ENCODE measurements around the gene MAF. TPM values are rescaled to one million over a fixed set of nuclear protein-coding genes. Genes with fewer than 3 reads are reported as not detected.

MAF gene
- total and polyA plus RNA-seq, 9 of the 15 experiments (the other 6 are each of a cell fraction or from before 2014, with no cell fraction given): 0.01 to 0.18 TPM; not detected in 7

- TF ChIP-seq NR4A1 (CRISPR knock-in tag; IDR thresholded peaks at IDR 0.05) (no peak), NR4A1 (tag; IDR thresholded peaks at IDR 0.05) (no peak), HMG20B (CRISPR knock-in tag; IDR thresholded peaks at IDR 0.05) (no peak), TAF9B (IDR thresholded peaks at IDR 0.05; ENCODE audit: partially characterized antibody) (no peak), POLR2A (conservative IDR thresholded peaks at IDR 0.05) (no peak)
Observed at GRCh38 chr16:79644971-79645667, 44.6 kb upstream of the MAF start (continued).

DNA sequence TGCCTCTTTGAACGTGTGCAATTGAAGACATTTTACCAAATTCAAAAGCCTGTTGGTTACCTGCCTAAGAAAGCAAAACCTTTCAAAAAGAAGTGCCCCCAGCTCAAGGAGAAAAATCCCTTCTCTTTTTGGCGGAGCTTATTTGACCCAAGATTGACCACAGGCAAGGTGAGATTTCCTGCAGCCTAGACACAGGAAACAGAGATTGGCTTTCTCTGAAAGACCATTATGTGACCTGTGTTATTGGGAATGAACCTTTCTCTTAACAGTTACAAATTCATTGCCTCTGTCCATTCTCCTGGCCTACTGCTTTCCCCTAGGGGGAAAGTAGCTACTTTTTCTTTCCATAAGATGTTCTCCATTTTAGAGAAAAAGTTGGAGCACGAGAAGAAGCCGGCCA, 42.1 kb upstream of the MAF start:
- Histone ChIP-seq H3K4me3 (no peak overlapping the region), H3K27me3 (ENCODE audit: control insufficient read depth in 2 of 2, insufficient read depth in 2 of 2, low read length in 2 of 2) (peaks cover 18 to 28% of the 10 kb centered on the region in 2 experiments; a peak in 4 of 5 replicates), H3K36me3 (ENCODE audit: control insufficient read depth, insufficient read depth, low read length) (no peaks in the 10 kb centered on the region), H4K20me1 (replicated peaks; ENCODE audit: control insufficient read depth, insufficient read depth, low read length) (no peaks in the 10 kb centered on the region), H3K4me1 (replicated peaks in 1 of 2; ENCODE audit: control insufficient read depth in 2 of 2, insufficient read depth in 2 of 2, low read length in 2 of 2) (no peaks in the 10 kb centered on the region), H3K9me3 (replicated peaks; ENCODE audit: control insufficient read depth, insufficient read depth, low read depth, low read length) (no peaks in the 10 kb centered on the region), H3K9ac (ENCODE audit: insufficient read depth in 1 of 2, low read depth in 2 of 2, low read length in 2 of 2) (no peak overlapping the region), H2AFZ (ENCODE audit: low read depth, low read length) (no peak overlapping the region), H3K9me1 (ENCODE audit: control insufficient read depth, insufficient read depth, low read length) (no peaks in the 10 kb centered on the region), H3K27ac (ENCODE audit: extremely low read depth, low read depth, low read length) (no peak overlapping the region), H3K79me2 (ENCODE audit: control insufficient read depth, insufficient read depth, low read length) (no peaks in the 10 kb centered on the region), H3K4me2 (ENCODE audit: insufficient read depth, low read length) (no peak overlapping the region)
- ATAC-seq (no peak), DNase-seq (ENCODE audit: extremely low read depth in 1 of 4, low spot score in 3 of 4) (no peak), FAIRE-seq (peak; percentile 11)
- BruUV-seq (replicated peaks): no TSS peak
- CTCF ChIA-PET (ENCODE audit: low intra/inter-chr PET ratio): no interaction called here
- POLR2A ChIA-PET: interaction anchor here (1.1 to 1.5 kb wide), 2 partner anchors 10 to 13 kb away, joined by 3 to 8 read pairs; no protein-coding TSS in a partner anchor
- intact Hi-C loops (cut with micrococcal nuclease) (no loop called here), in situ Hi-C loops (cut with MboI) (no loop called here)
- WGBS (ENCODE audit: insufficient coverage, low coverage, missing lambda C conversion rate): 0% methylated on average over 4 of the region's 4 CpGs
- no peak for TF ChIP-seq ETS2 (tag; IDR thresholded peaks at IDR 0.05; ENCODE audit: borderline replicate concordance, poor library complexity, severe bottlenecking)
- no peak for TF ChIP-seq PHB2 (IDR thresholded peaks at IDR 0.05; ENCODE audit: low read depth)
- no peak for TF ChIP-seq NBN (IDR thresholded peaks at IDR 0.05; ENCODE audit: low read depth)
- no peak for TF ChIP-seq ARHGAP35 (IDR thresholded peaks at IDR 0.05; ENCODE audit: partially characterized antibody)
- TF ChIP-seq, protein P1, sequence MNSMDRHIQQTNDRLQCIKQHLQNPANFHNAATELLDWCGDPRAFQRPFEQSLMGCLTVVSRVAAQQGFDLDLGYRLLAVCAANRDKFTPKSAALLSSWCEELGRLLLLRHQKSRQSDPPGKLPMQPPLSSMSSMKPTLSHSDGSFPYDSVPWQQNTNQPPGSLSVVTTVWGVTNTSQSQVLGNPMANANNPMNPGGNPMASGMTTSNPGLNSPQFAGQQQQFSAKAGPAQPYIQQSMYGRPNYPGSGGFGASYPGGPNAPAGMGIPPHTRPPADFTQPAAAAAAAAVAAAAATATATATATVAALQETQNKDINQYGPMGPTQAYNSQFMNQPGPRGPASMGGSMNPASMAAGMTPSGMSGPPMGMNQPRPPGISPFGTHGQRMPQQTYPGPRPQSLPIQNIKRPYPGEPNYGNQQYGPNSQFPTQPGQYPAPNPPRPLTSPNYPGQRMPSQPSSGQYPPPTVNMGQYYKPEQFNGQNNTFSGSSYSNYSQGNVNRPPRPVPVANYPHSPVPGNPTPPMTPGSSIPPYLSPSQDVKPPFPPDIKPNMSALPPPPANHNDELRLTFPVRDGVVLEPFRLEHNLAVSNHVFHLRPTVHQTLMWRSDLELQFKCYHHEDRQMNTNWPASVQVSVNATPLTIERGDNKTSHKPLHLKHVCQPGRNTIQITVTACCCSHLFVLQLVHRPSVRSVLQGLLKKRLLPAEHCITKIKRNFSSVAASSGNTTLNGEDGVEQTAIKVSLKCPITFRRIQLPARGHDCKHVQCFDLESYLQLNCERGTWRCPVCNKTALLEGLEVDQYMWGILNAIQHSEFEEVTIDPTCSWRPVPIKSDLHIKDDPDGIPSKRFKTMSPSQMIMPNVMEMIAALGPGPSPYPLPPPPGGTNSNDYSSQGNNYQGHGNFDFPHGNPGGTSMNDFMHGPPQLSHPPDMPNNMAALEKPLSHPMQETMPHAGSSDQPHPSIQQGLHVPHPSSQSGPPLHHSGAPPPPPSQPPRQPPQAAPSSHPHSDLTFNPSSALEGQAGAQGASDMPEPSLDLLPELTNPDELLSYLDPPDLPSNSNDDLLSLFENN (IDR thresholded peaks at IDR 0.05; ENCODE audit: low read depth in 2 of 2, low read length in 2 of 2): no peak
- no peak for TF ChIP-seq HNRNPH1 (optimal IDR thresholded peaks at IDR 0.05; ENCODE audit: low read depth, low read length)
- TF ChIP-seq, protein P2, sequence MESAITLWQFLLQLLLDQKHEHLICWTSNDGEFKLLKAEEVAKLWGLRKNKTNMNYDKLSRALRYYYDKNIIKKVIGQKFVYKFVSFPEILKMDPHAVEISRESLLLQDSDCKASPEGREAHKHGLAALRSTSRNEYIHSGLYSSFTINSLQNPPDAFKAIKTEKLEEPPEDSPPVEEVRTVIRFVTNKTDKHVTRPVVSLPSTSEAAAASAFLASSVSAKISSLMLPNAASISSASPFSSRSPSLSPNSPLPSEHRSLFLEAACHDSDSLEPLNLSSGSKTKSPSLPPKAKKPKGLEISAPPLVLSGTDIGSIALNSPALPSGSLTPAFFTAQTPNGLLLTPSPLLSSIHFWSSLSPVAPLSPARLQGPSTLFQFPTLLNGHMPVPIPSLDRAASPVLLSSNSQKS (CRISPR knock-in tag; IDR thresholded peaks at IDR 0.05): no peak
- TF ChIP-seq SMAD2 (IDR thresholded peaks at IDR 0.05; ENCODE audit: low read depth, low read length): no peak
- TF ChIP-seq LARP7 (IDR thresholded peaks at IDR 0.05): no peak
- TF ChIP-seq NCOA2 (IDR thresholded peaks at IDR 0.05; ENCODE audit: partially characterized antibody in 2 of 2): no peak
- TF ChIP-seq ZNF280B (CRISPR knock-in tag; IDR thresholded peaks at IDR 0.05): no peak
- no peak for TF ChIP-seq ATF7 (IDR thresholded peaks at IDR 0.05)
